Mesodermal cell (in vitro differentiated cells): ENCODE measurements around the gene TUSC2.

ENCODE experiments used
- H3K27ac ChIP-seq: 2 replicates; pipeline ENCODE4 v1.7.0; 2013; ENCODE audit warnings: mild to moderate bottlenecking, low read depth, low read length, moderate library complexity; ENCODE audit not compliant: severe bottlenecking
- H3K36me3 ChIP-seq: 2 replicates; pipeline ENCODE4 v1.7.1; 2013; ENCODE audit warnings: mild to moderate bottlenecking, low read length, moderate library complexity; ENCODE audit not compliant: control insufficient read depth, insufficient read depth
- H3K4me1 ChIP-seq: one replicate; pipeline ENCODE4 v1.7.1; 2013; ENCODE audit warnings: mild to moderate bottlenecking, low read length; ENCODE audit not compliant: insufficient read depth, control insufficient read depth, poor library complexity, severe bottlenecking
- H3K4me3 ChIP-seq: 2 replicates; pipeline ENCODE4 v1.7.0; 2013; ENCODE audit warnings: low read length, control low read depth, mild to moderate bottlenecking; ENCODE audit not compliant: insufficient read depth, poor library complexity, severe bottlenecking; ENCODE audit errors: extremely low read depth
- H3K9me3 ChIP-seq: 2 replicates; pipeline ENCODE4 v1.7.1; 2013; ENCODE audit warnings: mild to moderate bottlenecking, low read length, moderate library complexity; ENCODE audit not compliant: control insufficient read depth
- WGBS, 2 experiments: methylation state at CpG; one replicate each; pipeline ENCODE4 v1.1.5; 2013; ENCODE audit warnings: missing lambda C conversion rate in 2 of 2; ENCODE audit not compliant: insufficient coverage in 2 of 2; 5-methylcytosine and 5-hydroxymethylcytosine counted together

The TUSC2 gene

DNA sequence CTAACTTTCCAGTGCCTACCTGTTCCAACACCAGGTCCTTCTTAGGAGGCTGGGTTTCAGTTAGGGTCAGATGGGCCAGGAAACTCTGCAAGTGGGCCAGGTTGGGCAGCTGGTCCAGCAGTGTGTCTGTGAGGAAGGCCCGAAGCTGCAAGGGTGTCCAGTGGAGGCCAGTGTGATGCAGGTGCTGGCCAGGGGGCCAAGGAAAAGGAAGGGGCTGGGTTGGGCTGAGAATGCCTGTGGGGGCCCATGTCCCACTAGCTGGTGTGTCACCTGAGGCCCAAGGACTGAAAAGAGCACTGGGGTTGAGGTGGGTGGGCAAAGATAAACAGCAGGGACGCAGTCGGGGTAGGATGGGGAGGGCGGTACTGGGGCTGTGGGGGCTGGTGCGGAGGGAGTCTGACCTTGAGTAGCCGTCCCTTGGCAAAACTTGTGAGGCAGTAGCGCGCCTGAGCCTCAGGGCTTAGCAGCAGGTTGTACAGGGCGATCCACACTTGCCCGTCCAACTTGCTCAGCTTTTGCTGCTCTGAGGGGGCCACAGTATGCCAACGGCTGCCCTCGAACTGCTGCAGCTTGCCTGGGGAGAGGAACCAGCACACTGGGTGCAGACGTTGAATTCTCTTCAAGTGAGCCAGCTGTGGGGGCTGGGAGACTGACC, 14.1 kb upstream of the TUSC2 start:
- H3K4me1 ChIP-seq, result peaks cover 6% of the 10 kb centered on the region
- H3K9me3 ChIP-seq, result no peaks in the 10 kb centered on the region
- no peak overlapping the region for H3K27ac ChIP-seq
- 90 to 92% methylated on average over 12 to 13 of the region's 13 CpGs for WGBS, 2 experiments
- H3K36me3 ChIP-seq, result no peaks in the 10 kb centered on the region
- no peak overlapping the region for H3K4me3 ChIP-seq

DNA sequence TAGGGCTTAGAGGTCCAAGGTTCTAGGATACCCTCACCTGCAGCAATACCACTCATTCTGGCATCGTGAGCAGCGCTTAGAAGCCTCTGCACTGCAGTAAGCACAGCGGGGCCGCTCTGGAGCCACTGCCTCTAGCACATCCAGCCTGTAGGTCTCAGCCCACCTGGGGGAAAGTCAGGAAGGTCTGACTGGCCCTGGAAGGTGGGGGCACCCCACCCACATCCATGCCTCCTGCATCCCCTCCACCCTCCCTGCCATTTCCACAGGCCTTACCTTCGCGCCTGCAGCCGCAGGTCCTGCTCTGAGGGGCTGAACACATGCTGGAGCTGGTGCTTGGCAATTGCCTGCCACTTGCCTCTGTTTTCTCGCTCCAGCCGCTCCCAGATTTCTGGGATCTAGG, 13.5 kb upstream of the TUSC2 start:
- WGBS, 2 experiments, result 92 to 96% methylated on average over 4 to 8 of the region's 9 CpGs
- Histone ChIP-seq H3K9me3 (no peaks in the 10 kb centered on the region), H3K27ac (no peak overlapping the region), H3K4me3 (no peak overlapping the region), H3K36me3 (no peaks in the 10 kb centered on the region), H3K4me1 (peaks cover 6% of the 10 kb centered on the region)

DNA sequence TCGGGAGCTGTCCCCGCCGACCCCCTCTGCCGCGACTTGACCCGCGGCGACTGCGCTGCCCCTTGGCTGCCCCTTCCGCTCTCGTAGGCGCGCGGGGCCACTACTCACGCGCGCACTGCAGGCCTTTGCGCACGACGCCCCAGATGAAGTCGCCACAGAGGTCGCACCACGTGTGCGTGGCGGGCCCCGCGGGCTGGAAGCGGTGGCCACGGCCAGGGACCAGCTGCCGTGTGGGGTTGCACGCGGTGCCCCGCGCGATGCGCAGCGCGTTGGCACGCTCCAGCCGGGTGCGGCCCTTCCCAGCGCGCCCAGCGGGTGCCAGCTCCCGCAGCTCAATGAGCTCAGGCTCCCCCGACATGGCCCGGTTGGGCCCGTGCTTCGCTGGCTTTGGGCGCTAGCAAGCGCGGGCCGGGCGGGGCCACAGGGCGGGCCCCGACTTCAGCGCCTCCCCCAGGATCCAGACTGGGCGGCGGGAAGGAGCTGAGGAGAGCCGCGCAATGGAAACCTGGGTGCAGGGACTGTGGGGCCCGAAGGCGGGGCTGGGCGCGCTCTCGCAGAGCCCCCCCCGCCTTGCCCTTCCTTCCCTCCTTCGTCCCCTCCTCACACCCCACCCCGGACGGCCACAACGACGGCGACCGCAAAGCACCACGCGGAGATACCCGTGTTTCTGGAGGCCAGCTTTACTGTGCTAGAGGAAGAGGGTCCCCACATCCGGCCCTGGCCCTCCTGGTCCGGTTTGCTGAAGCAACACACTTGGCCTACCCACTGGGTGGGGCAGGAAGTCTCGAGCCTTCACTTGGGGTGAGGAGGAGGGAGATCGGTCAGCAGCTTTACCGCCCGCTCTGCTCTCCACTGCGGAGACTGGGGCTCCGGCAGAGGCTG, 12.7 kb upstream of the TUSC2 start, which contains the start of gene RASSF1:
TSS of gene RASSF1 (minus strand) at position 389 of the 882 bp plus-strand sequence. CDS start at position 358, 31 bp downstream.
- no peak within 1 kb of the TSS for H3K27ac ChIP-seq
- H3K4me1 ChIP-seq, result peaks cover 10% of the 10 kb centered on the region
- no peaks in the 10 kb centered on the region for H3K9me3 ChIP-seq
- H3K36me3 ChIP-seq, result no peaks in the 10 kb centered on the region
- H3K4me3 ChIP-seq, result no peak within 1 kb of the TSS
- WGBS, 2 experiments, result 16 to 21% methylated on average over 51 to 60 of the region's 85 CpGs

DNA sequence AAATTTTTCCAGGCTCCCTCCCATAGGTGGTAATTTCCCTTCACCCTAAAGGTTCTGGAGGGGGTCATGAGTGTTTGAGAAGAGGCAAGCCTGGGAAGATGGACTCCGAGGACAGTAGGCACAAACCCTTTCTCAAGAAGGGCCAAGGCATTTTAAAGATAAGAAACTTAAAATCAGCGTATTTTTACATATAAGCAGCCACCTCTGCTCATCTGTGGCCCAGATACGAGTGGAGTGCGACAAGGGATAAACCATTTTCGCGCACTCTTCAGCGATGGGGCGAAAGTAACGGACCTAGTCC, 12.1 kb upstream of the TUSC2 start:
- H3K4me3 ChIP-seq, result no peak overlapping the region
- no peaks in the 10 kb centered on the region for H3K36me3 ChIP-seq
- H3K9me3 ChIP-seq, result no peaks in the 10 kb centered on the region
- peaks cover 12% of the 10 kb centered on the region for H3K4me1 ChIP-seq
- WGBS, 2 experiments, result 54% methylated on average over 8 to 9 of the region's 9 CpGs
- no peak overlapping the region for H3K27ac ChIP-seq

DNA sequence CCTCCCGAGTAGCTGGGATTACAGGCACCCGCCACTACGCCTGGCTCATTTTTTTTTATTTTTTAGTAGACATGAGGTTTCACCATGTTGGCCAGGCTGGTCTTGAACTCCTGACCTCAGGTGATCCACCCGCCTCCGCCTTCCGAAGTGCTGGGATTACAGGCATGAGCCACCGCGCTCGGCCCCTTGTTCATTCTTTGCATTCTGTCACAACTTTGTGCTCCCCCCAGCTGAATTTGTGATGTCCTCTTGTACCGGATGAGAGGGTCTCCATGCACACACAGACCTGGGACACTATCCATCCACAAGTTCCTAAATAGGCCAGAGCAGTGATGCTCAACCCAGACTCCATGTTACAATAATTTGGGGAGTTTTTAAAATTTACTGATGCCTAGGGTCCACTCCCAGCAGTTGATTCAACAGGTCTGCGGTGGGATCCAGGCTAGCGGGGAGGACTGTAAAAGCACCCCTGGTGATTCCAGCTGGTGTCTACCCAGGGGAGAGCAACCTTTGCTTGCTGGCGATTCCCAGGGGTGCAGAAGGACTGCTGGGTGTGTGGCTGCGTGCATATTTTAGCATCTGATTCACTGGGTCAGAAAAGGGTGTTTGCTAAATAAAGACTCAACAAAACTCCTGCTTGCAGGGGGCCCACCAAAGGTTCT, 11.6 kb upstream of the TUSC2 start:
- Histone ChIP-seq H3K9me3 (no peaks in the 10 kb centered on the region), H3K4me3 (no peak overlapping the region), H3K27ac (no peak overlapping the region), H3K36me3 (no peaks in the 10 kb centered on the region), H3K4me1 (peaks cover 12% of the 10 kb centered on the region)
- 90 to 93% methylated on average over 8 to 13 of the region's 14 CpGs for WGBS, 2 experiments

DNA sequence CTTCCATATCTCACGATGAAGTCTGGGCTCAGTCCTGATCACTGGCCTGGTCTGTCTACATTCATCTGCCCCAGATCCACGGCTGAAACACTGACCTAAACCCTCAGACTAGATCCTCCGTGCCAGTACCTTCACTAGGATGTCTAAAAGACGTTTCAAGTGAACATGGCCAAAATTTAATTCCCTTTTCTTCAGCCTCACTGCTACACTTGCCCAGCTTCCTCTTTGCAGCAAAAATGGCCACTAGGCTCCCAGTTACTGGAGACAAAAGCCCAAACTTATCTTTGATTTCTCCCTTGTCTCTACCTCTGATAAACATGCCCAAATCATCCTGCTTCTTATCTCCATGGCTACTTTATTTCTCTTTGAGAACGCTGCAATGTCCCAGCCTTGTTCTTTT, 10.9 kb upstream of the TUSC2 start:
- H3K4me3 ChIP-seq, result no peak overlapping the region
- 89 to 93% methylated on average over 4 to 5 of the region's 5 CpGs for WGBS, 2 experiments

DNA sequence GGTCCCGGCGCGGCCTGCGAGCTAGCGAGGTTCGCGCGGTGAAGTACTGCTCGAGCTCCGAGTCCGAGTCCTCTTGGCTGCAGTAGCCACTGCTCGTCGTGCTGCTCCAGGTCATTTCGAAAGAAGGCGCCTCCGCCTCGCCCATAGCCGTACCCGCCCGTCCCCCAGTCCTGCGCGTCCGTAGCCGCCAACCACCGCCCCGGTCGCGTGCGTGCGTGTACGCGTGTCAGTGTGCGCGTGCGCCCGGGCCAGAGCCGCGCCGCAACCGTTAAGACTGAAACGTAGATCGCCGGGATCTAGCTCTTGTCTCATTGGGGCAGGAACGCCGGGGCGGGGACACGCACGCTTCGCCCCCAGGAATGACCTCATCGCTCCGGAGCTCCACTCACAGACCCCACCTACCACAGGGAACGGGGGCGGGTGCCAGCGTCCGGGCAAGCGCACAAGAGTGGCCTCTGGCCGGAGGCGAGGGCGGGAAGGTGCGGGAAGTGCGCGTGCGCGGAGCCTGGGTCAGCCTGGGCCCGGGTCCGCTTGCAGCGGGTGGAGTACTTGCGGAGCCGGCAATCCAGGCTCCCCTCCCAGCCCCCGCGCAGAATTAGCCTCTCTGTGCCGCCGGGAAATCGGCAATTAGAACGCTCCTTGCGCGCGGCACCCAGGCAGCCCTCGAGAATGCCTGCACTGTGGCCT, 9.3 kb upstream of the TUSC2 start:
- WGBS, 2 experiments, result 0 to 1% methylated on average over 62 to 76 of the region's 79 CpGs
- H3K4me1 ChIP-seq, result peaks cover 23% of the 10 kb centered on the region
- peak overlapping the region; percentile 99 for H3K4me3 ChIP-seq
- H3K9me3 ChIP-seq, result no peaks in the 10 kb centered on the region
- H3K27ac ChIP-seq, result peak overlapping the region; percentile 92
- peaks cover 17% of the 10 kb centered on the region for H3K36me3 ChIP-seq

More for the DNA sequence above, 10.9 kb upstream of the TUSC2 start:
- Histone ChIP-seq H3K9me3 (no peaks in the 10 kb centered on the region), H3K27ac (no peak overlapping the region), H3K36me3 (peaks cover 4% of the 10 kb centered on the region), H3K4me1 (peaks cover 18% of the 10 kb centered on the region)

DNA sequence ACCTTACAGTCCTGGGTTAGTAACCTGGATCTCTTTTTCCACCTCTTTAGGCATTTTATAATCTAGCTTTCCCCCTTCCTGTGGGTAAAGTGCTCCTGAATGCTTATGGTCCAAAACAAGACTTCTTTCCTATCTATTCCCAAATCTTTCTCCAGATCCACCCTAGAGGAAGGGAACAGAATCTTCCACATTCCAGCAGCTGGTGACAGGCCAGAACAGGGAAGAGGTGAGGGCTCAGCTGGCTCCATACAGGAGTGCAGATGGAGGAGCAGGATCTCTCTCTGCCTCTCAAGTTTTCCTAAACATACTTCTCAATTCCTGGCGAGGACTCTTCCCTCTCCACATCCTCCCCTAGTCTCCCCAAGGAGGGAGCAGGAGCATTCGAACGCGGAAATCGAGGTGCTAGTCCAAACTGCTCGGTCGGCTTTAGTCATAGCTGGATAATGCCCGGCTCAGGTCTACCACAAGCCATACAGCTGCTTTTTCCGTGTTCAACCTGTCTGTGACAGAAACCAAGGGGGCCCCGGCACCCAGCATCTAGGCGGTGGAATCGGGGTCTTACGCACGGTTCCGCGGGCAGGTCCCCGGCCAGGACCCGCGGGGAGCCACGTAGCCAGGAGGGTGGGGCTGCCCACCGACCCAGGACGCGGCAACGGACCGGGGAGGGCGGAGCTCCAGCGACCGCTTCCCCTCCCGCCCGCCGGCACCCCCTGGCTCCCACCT, 8.6 kb upstream of the TUSC2 start:
- Histone ChIP-seq H3K4me3 (peak overlapping the region; percentile 99), H3K27ac (peak overlapping the region; percentile 92), H3K36me3 (peaks cover 24% of the 10 kb centered on the region), H3K4me1 (peaks cover 23% of the 10 kb centered on the region), H3K9me3 (no peaks in the 10 kb centered on the region)
- WGBS, 2 experiments, result 0% methylated on average over 24 to 31 of the region's 31 CpGs

DNA sequence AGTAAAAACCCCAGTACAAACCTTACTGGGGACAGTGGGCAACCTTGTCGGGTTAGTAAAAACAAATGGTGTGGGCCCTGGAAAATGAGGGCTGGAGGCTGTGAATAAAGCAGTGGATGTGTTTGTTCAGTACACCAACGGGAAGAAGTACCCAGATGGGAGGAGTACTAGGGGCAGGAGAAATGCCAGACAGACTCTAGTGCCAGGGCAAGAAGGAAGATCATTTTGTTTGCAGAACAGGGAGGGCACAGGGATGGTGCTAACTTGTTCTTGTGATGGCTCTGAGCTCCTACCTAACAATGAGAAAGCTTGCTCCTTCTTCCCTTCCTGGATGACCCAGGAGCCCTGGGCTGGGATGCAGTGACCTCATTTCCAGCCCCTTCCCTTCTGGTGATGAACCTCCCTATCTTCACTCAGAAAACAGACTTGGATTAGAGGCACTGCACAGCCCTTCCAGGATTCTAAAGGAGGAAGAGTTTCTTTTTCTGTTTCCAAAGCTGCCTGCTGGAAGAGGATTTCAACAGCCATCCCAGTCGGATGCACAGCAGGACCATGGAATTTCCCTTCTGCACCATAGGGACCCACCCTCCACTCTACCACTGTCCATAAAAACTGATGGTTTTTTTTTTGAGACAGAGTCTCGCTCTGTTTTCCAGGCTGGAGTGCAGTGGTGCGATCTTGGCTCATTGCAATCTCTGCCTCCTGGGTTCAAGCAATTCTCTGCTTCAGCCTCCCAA, 6.5 kb upstream of the TUSC2 start:
- no peaks in the 10 kb centered on the region for H3K9me3 ChIP-seq
- peaks cover 23% of the 10 kb centered on the region for H3K4me1 ChIP-seq
- peaks cover 45% of the 10 kb centered on the region for H3K36me3 ChIP-seq
- no peak overlapping the region for H3K4me3 ChIP-seq
- WGBS, 2 experiments, result 95 to 96% methylated on average over 4 to 5 of the region's 5 CpGs
- peak overlapping the region; percentile 69 for H3K27ac ChIP-seq
